ENCODE results near the gene CD40.
A peak's percentile ranks its signal among the peaks of the same experiment; 100 is the strongest.
"Not testable (repeated sequence)": the region's sequence is repeated elsewhere in the genome, so short reads cannot be mapped to it uniquely, and the experiment has no call there.

CD40 gene

GRCh38 chr20:46099491-46100287, 18.4 kb upstream of the CD40 start:
- peak; percentile 34 for DNase-seq

GRCh38 chr20:46100444-46100843, 17.7 kb upstream of the CD40 start:
- DNase-seq: not testable (repeated sequence)

- no peak for DNase-seq
Measured at GRCh38 chr20:46100988-46101387, 17.1 kb upstream of the CD40 start.

DNA sequence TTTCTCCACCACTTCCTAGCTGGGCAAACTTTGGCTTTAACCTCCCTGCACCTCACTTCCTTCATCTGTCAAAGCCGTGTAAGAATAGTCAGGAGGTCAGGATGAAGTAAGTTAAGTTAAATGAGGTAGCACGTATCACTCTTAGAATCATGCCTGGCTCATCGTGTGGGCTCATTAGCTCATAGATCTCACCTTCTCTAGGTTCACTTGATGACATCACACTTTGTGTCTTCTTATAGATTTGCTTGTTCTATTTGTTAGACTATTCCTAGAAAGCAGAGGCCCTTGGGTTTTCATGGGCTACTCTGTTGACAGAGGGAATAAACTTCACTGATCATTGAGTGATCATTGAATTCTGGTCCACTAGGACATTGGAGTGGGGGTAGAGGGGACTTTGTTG, 16.2 kb upstream of the CD40 start:
- DNase-seq: no peak

DNA sequence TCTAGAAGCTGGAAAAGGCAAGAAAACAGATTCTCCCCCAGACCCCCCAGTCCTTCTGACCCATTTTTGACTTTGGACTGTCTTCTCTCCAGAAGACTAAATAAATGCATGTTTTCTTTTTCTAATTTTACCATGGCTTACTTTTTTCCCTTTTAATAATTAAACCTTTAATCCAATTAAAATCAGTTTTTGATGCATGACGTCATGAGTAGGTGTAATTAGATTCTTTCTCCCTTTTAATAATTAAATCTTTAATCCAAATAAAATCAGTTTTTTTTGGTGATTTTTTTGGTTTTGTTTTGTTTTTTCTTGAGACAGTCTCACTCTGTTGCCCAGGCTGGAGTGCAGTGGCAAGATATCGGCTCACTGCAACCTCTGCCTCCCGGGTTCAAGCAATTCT, 15.2 kb upstream of the CD40 start:
- no peak for DNase-seq

DNA sequence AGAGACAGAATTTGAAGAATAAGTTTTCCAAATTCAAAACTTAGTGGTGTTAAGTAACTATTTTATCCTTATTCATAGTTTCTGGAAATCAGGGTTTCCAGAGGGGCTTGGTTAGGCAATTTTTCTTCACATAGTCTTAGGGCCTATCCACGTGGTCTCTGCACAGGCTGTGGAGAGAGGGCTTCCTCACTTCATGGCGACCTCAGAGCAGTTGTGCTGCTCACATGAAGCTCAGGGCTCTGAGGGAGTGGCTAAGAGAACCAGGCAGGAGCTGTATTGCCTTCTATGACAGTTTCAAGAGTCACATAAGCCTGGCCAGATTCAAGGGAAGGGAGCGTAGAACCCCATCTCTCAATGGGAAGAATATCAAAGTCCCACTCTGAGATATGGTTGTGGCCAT, 13.9 kb upstream of the CD40 start:
- DNase-seq: no peak

GRCh38 chr20:46107061-46107460, 11.1 kb upstream of the CD40 start:
- no peak for DNase-seq

GRCh38 chr20:46108435-46108841, 9.7 kb upstream of the CD40 start:
- DNase-seq: no peak

DNA sequence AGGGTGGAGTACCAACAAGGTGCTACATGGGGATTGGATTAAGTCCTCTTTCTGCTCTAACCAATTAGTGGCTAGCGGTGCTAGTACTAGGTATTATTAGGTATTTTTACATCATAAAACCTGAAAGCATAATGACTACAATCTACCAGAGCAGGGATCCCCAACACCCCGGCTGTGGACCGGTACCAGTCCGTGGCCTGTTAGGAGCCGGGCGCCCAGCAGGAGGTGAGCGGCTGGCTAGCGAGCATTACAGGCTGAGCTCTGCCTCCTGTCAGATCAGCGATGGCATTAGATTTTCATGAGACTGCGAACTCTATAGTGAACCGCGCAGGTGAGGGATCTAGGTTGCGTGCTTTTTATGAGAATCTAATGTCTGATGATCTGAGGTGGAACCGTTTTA, 9.1 kb upstream of the CD40 start:
- DNase-seq: no peak

GRCh38 chr20:46111028-46111835, 6.9 kb upstream of the CD40 start:
- no peak for DNase-seq

DNA sequence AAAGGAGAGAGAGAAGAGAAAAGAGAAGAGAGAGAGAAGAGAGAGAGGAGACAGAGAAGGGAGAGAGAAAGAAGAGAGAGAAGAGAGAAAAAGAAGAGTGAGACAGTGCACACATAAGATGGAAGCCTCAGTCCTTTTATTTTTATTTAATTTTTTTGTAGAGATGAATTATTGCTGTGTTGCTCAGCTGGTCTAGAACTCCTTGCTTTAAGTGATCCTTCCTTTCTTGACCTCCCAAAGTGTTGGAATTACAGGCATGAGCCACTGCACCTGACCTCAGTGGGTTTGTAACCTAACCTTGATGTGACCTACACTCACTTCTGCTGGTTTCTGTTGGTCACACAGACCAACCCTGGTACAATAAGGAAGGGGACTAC, 6.3 kb upstream of the CD40 start:
- no peak for DNase-seq

GRCh38 chr20:46112430-46113112, 5.5 kb upstream of the CD40 start:
- DNase-seq: no peak

DNA sequence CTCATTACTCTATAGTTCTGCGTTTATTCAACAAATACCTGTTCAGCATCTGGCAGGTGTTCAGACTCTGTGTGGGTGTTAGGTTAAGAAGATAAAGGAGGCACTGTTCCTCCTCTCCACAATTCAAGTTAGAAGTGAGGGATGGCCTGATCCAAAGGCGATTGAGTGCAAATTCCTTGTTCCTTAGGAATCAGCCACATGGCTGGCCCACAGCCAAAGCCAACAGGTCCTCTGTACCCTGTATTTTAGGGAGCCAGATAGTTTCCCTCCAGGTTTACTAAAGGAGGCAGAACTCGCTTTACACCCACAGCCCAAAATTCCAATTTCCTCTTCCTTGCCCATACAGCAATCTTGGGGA, 5.0 kb upstream of the CD40 start:
- DNase-seq: no peak

GRCh38 chr20:46114449-46114848, 3.7 kb upstream of the CD40 start:
- no peak for DNase-seq

DNA sequence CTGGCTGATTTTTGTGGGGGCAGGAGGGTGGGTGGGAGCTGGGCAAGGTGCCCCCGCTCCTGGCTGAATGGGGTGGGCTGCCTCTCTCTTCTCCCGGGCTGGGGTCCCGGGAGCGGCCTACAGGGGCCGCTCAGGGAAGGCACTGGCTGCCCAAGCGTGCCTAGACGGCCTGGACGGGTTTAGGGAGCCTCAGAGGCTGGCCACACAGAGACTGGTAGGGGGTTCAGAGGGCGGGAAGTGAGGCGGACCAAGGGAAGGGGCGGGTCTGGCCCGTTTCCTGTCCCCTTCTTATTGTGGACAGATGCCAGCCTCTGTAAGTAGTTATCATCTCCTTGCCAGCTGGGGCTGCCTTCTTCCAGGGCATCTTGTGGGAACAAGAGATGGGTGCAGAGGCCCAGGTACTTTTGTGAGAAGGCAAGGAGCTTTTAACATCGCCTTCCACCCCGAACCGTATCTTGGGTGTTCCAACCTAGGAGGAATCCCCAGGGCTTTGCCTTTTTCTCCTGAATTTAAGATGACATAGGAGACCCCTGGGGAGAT, 437 bp downstream of the CD40 start:
- no peak for DNase-seq

GRCh38 chr20:46119028-46119546, 973 bp downstream of the CD40 start:
- DNase-seq: no peak

GRCh38 chr20:46119547-46119946, 1.4 kb downstream of the CD40 start:
- DNase-seq: no peak

DNA sequence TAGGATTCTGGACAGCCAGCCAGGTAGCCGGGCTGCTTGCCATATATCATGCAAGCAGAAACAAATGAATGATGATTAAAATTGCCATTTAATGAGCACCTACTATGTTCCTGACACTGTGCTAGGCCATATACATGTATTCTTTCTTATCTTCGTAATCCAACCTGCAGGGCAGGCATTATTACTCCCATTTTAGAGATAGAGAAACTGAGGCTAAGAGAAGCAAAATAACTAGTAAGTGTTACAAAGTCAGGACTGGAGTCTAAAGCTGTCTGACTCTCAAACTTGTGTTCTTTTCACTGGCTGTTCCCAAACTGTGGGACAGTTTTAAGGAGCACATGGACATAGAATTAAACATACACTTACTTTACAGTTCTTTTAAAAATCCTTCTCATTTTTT, 2.0 kb downstream of the CD40 start:
- DNase-seq: no peak

DNA sequence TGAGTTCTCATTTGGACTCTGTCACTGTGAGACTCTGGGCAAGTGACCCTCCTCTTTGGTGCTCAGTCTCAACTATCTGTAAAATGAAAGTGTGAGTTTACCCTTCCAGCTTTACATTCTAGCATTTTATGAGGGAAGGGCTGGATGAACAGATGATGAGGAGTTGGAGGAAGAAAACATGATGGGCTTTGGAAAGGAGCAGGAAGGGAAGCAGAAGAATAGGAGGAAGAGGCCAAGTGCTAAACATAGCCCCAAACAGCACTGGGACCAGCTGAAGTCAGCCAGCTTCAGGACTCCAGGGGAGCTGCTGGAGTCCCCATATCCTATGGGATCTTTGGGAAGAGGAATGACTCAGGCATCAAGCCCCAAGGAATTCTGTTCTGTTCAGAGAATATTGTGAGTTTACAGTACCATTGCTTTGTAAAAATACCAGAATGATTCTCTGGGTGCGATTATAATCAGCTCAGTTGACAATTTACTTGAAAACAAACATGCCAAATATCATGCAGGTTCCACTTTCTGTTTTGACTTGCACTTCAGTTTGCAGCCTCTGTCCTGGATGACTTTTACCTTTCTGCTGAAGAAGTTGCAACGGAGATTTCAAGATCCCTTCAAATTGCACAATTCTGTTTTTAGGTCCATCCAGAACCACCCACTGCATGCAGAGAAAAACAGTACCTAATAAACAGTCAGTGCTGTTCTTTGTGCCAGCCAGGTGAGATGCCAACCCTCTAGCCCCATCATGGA, 3.2 kb downstream of the CD40 start:
- DNase-seq: no peak

DNA sequence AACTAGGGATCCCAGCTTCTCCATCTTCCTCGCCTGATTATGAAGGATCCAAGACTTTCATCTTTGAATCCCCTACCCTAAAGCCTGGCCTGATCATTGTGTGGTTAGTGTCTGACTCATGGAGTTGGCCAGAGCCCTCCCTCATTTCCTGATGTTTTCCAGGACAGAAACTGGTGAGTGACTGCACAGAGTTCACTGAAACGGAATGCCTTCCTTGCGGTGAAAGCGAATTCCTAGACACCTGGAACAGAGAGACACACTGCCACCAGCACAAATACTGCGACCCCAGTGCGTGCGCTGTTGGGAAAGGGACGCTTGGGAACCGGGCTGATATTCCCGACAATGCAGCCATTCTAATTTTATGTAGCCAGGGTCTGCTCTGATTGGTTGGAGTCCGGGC, 4.0 kb downstream of the CD40 start:
- DNase-seq: no peak

DNA sequence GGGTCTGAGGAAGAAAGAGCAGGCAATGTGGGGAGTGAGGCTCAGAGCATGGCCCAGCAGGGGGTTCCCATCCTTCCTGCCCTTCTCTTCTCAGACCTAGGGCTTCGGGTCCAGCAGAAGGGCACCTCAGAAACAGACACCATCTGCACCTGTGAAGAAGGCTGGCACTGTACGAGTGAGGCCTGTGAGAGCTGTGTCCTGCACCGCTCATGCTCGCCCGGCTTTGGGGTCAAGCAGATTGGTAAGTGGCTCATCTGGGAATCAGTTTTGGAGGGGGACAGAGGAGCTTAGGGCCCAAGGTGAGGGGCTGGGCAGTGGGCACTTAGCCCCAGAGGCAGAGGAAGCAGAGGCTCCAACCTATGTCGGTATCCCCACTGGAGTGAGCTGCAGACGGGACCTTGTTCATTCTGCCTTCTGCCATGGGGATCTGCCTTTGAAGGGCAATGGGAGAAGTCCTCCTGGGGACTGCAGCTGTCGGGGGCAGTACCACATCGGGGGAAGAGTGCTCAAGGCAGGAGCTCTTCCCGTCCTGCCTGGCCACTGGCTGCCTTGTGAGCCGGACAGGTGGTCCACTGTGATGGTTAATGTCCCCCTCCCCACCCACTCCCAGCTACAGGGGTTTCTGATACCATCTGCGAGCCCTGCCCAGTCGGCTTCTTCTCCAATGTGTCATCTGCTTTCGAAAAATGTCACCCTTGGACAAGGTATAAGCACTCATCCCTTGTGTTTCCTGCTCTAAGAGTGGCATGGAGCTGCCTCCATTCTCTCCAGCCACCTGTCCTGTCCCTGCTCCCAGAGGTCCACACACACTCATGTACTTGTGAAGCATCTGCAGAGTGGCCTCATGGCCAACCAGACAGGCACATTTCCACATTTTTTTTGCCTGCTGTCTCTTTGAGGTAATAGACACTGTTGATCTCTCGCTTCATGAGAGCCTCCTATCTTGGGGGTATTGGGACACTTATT, 4.7 kb downstream of the CD40 start:
- no peak for DNase-seq
